AG10803 (cell line): ENCODE measurements around the gene ITIH6.
A peak's percentile ranks its signal among the peaks of the same experiment; 100 is the strongest.

Experiments
- DNase-seq: peaks from one replicate; pipeline ENCODE4 v3.0.0; 2010; ENCODE audit warnings: low read depth
- H3K4me3 ChIP-seq: 2 replicates; pipeline ENCODE4 v1.5.1; 2011; ENCODE audit warnings: mild to moderate bottlenecking, low read length, control low read depth
- CTCF ChIP-seq: conservative IDR thresholded peaks from 2 replicates; pipeline ENCODE4 v1.5.1; 2011; ENCODE audit warnings: mild to moderate bottlenecking, low read length, control low read depth, inconsistent platforms

Gene ITIH6

GRCh38 chrX:54817220-54817820 lies 19.3 kb upstream of the ITIH6 start:
- H3K4me3 ChIP-seq, result no peak overlapping the region
- no peak for DNase-seq
- no peak for TF ChIP-seq CTCF

GRCh38 chrX:54812306-54812705 lies 14.3 kb upstream of the ITIH6 start:
- DNase-seq, result no peak
- TF ChIP-seq CTCF, result no peak
- no peak overlapping the region for H3K4me3 ChIP-seq

GRCh38 chrX:54811301-54811885 lies 13.3 kb upstream of the ITIH6 start:
- DNase-seq, result no peak
- H3K4me3 ChIP-seq, result no peak overlapping the region
- no peak for TF ChIP-seq CTCF

- peak overlapping the region; percentile 86 for H3K4me3 ChIP-seq
- TF ChIP-seq CTCF, result no peak
- DNase-seq, result no peak
These were observed 12.5 kb upstream of the ITIH6 start for GRCh38 chrX:54810532-54810931.

GRCh38 chrX:54808605-54809483 lies 10.8 kb upstream of the ITIH6 start:
- DNase-seq, result peak; percentile 93
- TF ChIP-seq CTCF, result no peak
- H3K4me3 ChIP-seq, result peak overlapping the region; percentile 86

- peak; percentile 28 for DNase-seq
- TF ChIP-seq CTCF, result no peak
- H3K4me3 ChIP-seq, result peak overlapping the region; percentile 86
These were observed 10.1 kb upstream of the ITIH6 start for GRCh38 chrX:54808109-54808604.
